HG03064 (cell line): Measurements from ENCODE around the gene GRB7.

Experiments used
- ATAC-seq: cut with Tn5 transposase; IDR thresholded peaks from one replicate; pipeline ENCODE4 v1.9.1; 2021; ENCODE audit warnings: low read depth; ENCODE audit not compliant: unreplicated experiment

GRB7 gene

GRCh38 chr17:39794249-39794970 is 56.7 kb downstream of the GRB7 start:
- peak; percentile 73 for ATAC-seq
